GM19023 (cell line): ENCODE data around the gene S100A14.
A peak's percentile ranks its signal among the peaks of the same experiment; 100 is the strongest.

ENCODE experiments used
- ATAC-seq: cut with Tn5 transposase; IDR thresholded peaks from one replicate; pipeline ENCODE4 v1.9.1; 2021; ENCODE audit warnings: mild to moderate bottlenecking, moderate library complexity; ENCODE audit not compliant: unreplicated experiment

Gene S100A14

DNA sequence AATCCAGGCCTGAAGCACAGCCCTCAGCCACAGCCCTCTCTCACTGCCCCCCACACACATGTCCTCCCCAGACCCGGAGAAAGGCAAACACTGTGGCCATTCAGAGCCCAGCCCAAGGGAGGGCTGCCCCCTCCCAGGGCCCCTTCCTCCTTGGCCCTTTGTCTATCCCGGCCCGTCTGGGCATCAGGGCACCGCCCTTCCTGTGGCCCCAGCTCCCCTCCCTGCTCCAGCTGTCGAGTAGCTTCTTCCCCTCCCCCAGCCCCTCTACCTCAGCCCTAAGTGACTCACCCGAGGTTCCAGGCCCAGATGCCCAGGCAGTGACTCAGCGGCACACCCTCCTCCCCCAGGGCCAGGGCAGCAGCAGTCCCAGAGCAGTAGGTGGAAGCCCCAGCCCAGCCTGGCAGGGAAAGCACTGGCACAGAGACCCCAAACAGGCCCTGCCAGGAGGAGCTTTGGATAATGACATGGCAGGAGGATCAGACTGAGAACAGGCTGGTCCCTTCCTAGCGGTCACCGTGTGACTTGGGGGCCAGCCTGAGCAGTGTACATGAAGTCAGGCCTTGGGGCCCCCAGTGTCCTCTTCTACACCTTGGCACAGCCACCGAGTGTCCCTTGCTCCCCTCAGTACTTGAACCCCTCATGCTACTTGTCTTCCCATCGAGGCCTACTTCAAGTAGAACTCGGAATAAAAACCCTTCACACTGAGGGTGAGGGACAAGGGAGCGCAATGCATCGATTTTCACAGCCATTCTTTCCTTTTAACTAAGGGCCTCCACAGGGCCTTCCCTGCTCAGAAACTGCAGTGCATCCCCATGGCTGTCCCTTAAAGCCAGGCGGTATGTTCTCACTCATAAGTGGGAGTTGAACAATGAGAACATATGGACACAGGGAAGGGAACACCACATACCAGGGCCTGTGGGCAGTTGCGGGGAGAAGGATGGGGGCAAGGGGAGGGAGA, 49.4 kb downstream of the S100A14 start:
- ATAC-seq: peak; percentile 46

DNA sequence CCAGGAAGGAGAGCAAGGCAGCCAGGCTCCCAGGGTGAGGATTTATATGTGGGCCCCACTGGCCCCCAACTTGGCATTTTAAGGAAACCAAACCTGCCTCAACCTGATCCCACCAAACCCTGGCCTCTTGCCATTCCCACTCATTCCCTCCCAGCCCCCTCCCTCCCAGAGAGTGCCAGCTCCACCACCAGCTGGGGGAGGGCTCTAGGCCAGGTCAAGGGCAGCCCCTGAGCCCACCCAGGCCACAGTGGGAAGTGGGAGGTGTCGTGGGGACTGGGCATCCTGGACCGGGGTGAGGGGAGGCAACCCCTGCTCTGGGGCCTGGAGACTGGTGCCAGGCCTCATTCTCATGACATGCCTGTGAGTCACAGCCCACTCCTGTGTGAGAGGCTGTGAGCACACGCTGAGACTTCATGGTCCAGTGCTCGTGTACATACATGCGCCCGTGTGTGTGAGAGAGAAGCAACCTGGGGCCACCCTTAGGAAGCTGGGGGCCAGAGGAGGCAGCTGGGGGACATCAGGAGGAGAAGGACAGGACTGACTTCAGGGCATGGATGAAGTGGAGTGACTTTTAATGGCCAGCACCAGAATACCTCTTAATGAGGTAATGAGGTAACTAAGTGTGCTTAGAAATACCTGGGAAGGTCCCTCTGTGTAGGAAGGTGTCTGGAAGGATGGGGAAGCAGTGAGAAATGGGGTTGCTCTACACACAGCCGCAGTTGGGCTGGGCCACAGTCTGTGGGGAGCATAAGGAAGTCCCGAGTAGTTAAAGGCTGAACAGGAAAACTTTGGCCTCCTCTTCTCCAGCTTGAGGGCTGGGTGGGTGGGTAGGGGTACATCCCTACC, 50.4 kb downstream of the S100A14 start, which contains the start of gene S100A2:
Gene S100A2 (minus strand): TSS at position 316 of the 846 bp plus-strand sequence. CDS start 1,967 bp downstream, outside the sequence.
- no peak for ATAC-seq
